GM21576 (cell line): Measurements from ENCODE around the gene FIBP.
"Not testable (repeated sequence)": the region's sequence is repeated elsewhere in the genome, so short reads cannot be mapped to it uniquely, and the experiment has no call there.

Experiments
- ATAC-seq: cut with Tn5 transposase; IDR thresholded peaks from one replicate; pipeline ENCODE4 v1.9.1; 2021; ENCODE audit warnings: mild to moderate bottlenecking, moderate library complexity; ENCODE audit not compliant: unreplicated experiment

The FIBP gene

DNA sequence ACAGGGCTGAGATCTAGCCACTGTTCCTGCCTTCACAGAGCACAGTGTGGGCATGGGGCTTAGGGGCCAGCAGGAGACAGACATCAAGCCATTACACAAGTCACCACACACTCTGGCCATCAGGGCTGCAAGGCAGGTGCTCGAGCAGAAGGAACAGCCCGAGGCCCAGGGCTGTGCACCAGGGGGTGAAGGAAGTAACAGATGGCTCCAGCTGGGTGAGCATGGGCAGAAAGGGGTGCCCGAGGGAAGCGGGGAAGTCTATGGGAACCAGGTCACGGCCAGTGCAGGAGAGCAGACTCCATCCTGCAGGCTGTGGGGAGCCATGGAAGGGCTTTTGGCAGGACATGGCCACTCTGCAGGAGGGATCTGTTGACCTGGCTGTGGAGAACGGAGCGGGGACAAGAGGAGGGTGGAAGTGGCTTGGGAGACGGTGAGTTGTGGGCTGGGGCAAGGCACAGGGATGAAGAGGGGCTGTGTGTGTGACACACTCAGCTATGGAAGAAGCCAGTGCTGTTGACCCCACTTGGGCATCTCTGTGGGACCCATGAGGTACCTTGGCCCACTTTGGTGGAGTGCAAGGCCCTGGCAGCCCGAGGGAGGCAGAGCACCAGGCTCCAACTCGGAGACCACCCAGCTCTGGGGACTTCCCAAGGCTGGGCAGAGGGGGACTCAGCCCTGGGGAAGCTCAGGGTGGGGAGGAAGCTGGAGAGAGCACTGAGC, 27.0 kb upstream of the FIBP start:
- no peak for ATAC-seq

DNA sequence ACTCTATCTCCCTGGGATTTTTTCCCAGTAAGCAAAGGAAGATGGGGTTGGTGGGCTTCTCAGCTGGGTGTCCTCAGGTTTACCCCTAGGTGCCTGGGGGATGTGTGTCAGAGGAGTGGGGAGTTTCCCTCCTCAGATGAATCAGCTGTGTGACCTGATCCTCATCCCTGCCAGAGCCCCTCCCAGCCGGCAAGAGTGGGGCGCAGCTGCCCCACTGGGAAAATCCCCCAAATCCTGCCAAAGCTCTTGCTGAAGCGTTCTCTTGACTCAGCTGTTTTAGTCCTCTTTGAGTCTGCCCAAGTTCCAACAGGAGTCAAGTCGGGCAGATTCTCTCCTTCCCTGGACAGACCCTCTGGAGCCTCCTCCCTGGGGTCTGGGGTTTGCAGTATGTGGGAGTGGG, 24.6 kb upstream of the FIBP start:
- ATAC-seq: no peak

DNA sequence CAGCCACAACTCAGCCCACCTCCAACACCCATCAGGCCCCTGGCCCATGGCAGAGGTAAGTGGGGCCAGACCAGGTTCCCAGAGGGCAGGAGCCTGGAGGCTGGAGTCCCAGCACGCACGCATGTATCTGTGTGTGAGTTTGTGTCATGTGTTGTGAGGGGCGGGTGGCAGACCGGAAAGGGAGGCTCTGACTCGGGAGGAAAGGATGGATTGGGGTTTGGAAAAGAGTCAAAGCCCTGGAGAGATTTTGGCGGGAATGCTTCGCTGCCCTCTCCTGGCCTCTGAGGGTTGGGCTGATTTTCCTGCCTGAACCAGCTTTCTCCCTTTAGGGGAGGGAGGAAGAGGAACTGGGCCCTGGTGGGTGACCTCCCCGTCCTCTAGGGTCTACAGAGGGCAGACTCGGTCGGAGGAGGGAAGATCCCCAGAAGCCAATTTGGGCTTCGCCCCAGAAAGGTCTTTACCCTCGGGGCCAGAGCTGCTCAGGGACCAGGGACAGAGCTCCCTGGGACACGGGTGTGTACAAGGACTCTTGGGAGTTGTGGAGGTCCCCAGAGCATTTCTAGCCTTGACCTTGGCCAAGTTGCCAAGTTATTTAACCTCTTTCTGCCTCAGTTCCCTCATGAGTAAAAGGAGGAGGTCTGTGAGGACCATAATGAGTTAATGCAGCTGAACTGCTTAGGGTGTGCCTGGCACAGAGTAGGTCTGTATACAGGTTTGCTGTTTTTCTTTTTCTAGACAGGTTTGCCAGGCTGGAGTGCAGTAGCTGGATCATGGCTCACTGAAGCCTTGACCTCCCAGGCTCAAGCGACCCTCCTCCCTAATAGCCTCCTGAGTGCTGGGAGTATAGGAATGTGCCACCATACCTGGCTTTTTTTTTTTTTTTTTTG, 23.7 kb upstream of the FIBP start:
- no peak for ATAC-seq

DNA sequence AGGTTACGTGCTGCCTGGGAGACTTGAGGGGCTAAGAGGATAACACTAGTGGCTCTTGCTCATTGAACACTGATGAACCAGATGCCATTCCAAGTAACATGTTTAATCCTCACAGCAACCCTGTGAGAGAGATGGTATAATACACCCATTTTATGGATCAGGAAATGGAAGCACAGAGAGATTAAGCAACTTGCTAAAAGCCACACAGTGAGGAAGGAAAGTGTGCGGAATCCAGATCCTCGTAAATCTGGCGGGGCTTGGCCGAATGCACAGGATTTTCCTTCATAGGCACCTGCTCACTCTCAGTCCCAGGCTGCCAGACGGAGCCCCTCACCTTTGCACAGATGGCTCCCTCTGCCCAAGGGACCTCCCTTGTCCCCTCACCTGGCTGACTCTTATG, 19.6 kb upstream of the FIBP start:
- no peak for ATAC-seq

DNA sequence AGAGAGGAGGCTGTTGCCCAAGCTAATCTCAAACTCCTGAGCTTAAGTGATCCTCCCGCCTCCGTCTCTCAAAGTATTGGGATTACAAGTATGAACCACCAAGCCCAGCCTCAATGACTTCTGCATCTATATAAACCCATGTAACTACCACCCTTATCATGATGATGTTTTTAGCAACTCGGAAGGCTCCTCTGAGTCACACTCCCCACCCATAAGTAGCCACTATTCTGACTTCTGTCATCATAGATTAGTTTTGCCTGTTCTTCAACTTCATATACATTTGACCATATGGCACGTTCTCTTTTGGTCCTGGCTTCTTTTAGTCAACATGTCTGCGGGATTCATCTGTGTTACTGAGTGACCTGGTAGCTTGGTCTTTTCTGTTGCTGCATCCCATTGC, 18.3 kb upstream of the FIBP start:
- no peak for ATAC-seq

DNA sequence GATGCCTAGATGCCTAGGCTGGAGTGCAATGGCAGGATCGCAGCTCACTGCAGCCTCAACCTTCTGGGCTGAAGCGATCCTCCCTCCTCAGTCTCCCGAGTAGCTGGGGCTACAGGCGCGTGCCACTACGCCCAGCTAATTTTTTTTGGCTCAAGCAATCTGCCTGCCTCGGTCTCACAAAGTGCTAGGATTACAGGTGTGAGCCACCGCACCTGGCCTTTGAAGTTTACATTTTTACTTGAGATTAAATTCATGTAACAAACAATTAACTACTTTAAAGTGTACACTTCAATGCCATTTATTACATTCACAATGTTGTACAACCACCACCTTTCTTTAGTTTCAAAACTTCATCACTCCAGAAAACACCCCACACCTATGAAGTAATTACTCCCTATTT, 15.4 kb upstream of the FIBP start:
- ATAC-seq: no peak

DNA sequence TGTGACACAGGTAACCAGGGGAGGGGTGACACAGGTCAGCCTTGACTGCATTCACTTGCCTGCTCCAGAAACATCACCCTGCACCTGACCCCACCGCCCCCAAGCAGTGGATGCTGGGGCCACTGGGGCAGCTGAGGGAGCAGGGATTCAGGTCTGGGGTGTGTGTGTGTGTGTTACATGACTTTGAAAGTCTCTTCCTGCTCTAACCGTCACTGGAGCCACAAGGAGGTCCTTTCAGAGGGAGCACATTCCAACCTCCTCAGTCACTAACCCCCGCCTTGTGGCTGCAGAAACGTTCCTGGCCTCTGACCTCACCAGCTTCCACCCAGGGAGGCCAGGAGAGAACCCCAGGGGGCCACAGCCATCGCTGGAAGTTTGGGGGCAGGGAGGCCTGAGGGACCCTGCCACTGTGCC, 14.8 kb upstream of the FIBP start:
- ATAC-seq: no peak

DNA sequence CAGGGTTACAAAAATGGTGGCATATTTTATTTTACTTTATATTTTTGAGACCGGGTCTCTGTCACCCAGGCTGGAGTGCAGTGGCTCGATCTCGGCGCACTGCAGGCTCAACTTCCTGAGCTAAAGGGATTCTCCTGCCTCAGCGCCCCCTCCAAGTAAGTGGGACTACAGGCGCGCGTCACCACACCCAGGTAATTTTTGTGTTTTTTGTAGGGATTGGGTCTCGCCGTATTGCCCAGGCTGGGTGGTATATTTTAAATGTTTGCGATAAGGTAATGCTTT, 12.6 kb upstream of the FIBP start:
- ATAC-seq: no peak

DNA sequence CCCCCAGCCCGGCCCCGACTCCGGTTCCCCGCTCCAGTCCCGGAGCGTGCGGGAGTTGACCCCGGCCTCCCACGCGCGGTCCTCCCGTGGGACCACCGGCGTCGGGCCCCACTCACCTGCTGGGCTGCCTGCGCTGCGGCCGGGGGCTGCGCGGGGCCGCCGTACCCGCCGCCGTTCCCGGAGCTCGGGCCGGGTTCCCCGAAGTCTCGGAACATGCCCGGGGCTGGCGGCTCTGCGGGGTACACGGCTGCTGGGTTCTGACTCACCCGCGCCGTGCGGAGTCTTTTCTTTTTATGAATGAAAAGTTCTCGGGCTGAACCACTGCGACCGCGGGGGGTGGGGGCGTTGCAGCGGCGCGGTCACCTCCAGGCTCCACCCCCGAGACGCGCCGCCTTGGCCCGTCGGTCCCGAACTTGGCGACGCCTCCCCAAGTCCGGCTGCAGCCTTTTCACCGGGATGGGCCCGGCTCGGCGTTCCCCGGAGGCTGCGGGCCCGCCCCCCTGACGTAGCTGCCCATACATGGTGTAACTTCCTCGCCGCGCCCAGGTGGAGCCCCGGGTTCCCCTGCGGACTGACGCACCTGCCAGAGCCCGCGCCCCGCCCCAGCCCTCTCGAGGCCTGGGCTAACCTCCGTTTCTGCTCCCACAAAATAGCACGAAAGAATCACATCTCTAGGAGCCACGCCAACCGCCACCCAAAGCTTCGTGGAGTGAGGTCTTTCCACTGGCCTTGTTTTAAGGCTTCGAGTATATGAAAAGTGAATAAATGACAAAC, 12.0 kb upstream of the FIBP start, which contains the start of gene FOSL1:
TSS of gene FOSL1 (minus strand) at position 264 of the 774 bp plus-strand sequence. CDS start at position 215, 49 bp downstream.
- ATAC-seq: peak; percentile 75

DNA sequence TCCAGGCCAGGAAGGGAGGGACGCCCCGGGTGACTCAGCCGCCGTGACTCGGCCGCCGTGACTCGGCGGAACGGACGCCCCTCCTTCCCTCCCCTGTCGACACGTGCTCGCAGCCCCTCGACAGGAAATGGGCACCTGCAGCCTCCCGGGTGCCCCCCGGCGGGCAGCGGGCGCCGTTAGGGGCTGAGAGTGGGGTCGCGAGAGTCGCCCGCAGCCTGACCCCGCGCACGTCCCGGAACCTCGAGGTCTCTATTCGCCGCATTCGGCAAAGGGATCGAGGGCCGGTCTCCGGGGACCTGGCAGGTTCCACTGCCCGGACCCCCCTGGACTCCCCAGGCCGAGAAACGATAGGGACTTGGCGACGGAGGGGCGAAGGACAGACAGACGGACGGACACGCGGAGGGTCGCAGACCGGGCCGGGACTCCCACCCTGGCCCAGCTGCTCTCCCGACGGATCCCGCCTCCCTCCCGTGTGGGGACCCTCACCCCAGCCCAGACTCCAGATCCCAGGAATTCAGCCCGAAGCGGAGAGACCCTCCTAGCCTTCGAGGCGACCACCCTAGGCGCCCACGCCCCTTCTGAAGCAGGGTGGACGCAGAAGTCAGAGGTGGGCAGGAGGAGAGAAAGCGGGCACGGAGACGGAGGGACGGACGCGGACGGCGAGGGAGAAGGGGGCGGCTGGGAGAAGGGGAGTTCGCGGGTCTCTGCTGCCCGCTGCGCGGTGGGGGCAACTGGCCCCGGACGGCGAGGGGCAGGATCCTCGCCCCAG, 11.3 kb upstream of the FIBP start:
- ATAC-seq: peak; percentile 5

DNA sequence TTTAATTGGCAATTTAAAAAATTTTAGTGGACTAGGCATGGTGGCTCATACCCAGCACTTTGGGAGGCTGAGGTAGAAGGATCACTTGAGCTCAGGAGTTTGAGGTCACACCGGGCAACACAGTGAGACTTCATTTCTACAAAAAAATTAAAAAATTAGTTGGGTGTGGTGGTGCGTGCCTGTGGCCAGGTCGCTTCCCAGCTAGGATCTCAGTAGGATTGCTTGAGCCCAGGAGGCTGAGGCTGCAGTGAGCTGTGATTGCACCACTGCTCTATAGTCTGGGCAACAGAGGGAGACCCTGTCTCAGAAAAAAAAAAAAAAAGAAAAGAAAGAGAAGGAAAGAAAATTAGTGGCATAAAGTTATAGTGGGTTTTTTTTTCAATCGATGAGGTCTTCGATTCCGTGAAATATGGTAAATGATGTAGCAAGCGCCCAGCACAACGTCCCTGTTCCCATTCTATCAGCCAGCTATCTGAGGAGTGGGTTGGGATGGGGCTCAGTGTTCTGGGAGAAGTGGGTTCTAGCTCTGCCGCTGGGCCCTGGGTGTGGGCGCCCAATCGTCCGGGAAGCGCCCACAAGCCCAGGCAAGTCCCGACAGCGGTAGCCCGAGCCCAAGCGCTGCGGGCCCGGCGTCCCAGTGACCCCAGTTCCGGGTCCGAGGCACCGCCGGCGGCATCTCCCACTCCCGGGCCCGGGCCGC, 10.5 kb upstream of the FIBP start:
- ATAC-seq: no peak

DNA sequence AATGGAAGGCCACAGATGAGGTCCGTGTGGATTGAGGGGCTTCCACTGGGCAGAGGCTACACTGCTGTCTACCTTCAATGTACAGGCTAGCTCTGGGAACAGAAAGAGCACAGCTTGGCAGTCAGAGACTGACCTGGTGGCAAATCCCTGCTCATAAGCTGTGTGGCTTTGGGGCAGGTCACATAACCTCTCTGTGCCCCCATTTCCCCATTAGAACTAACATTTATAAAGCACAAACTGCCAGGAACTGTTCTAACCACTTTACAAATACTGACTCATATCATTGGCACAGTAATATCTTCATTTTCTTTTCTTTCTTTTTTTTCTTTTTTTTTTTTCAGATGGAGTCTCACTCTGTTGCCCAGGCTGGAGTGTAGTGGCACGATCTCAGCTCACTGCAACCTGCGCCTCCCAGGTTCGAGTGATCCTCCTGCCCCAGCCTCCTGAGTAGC, 8.8 kb upstream of the FIBP start:
- no peak for ATAC-seq

DNA sequence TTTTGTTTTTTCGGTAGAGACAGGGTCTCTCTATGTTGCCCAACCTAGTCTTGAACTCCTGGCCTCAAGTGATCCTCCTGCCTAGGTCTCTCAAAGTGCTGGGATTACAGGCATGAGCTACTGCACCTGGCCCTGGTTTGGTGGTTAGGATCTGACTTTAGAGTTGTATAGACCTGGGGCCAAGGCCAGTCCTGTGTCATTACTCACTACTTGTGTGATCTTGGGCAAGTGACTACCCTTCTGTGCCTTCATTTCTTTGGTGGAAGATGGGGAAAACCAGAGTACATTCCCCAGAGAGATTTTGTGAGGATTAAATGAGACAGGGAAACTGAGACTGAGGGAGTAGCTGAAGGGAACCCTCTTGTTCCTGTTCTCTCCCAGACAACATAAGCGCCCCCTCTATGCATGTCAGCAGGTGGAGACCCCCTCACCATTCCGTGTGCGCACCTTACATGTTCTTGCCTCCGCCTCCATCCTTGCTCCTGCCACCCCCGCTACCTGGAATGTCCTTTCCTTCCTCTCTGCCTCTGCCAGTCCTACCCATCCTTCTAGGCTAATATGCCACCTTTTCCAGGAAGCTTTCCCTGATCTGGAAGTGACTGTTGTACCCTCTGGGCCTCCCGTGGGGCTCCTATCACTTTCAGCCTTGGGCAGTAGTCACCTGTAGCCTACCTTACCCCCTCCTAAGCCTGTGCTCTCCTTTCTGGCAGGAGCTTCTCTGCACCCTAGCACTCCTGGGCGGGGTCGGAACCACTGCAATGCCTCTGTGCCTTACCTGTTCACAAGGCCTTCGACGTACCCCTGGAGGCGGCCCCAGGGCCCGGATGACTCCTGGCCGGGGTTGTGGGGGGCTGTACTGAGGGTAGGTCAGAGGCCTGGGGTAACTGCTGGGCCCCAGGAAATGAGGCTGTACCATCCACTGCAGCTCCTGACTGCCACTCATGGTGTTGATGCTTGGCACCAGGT, 8.0 kb upstream of the FIBP start:
- no peak for ATAC-seq

DNA sequence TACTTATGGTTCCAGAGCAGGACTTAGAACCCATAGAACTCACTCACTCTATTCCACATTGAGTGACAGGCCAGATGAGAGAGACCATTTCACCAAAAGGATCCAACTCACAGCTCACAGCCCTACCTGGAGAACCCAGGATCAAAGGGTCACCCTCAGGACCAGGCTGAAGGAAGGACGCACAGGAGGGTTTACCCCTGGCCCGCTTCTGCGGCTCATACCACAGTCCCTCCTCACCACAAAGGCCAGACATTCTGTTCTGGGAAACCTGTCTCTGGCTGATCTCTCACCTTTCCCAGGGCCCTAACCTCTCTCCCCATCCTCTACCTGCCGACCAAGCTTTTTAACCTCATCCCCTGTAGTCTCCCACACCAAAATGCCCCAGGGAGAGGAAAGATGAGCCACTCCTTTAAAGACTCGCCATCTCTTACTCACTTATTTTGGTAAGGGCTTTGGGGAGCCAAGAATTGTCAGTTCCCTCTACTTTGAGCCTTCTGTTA, 7.3 kb upstream of the FIBP start:
- ATAC-seq: no peak

DNA sequence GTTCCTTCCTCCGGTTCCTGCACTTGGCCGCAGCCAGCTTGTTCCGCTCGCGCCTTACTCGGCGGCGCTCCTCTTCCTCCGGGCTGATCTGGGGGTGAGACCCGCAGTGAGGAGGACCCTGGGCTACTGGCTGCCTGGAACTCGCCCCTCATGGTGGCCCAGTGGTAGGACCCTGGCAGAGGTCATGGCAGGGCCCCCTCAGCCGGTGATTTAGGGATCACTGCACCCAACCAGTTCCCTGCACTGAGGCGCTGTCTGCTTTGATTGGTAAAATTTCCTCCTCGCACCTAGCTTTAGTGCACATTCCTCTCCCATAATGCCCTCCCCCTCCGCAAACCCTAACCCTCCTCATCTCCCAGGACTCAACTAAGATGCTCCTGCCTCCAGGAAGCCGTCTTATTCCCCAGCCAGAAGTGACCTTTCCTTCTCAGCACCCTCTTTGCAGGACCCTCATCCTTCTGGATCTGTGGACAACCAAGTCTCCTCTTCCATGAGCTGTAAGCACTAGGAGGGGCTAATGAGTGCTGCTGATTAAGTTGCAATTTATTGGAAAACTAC, 5.8 kb upstream of the FIBP start:
- ATAC-seq: no peak

DNA sequence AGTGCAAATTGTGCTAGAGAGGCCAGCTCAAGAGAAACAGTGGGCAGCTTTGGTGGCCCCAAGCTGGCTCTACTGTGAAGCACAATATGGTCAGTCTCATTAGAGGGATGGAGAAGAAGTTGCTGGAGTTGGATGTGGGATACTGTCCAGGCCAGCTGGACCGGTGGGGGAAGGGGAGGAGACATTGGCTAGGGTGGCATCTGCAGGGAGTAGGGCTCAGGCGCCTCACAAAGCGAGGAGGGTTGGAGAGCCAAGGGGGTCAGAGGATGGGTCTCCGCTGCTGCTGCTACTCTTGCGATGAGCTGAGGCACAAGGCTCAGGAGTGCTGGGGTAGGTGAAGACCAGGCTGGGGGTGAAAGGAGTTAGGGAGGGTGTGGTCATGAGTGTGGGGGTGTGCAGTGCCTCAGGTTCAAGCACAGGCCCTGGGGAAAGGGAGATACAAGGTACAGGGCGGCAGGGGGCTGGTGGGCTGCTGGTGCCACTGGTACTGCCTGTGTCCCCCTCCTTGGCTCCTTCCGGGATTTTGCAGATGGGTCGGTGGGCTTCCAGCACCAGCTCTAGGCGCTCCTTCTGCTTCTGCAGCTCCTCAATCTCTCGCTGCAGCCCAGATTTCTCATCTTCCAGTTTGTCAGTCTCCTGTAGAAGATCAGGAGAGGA, 4.5 kb upstream of the FIBP start:
- no peak for ATAC-seq

DNA sequence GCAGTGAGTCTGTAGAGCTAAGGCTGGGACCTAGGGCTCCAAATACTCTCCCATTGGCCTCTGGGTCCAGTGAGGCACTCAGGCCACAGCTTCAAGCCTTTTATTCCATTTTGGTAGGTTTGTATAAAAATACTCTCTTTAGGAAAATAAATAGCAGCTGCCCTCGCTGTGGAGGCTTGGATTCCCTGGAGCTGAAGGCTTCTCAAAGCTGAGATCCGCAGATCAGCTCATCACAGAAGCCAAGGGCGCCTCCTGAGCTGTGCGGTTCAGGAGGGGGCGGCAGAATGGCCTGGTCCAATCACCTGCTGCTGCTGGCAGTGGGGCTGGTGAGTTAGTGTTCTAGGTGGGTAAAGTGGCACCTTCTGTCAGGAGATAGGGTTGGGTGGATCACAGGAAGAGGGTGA, 3.9 kb upstream of the FIBP start:
- ATAC-seq: not testable (repeated sequence)
